HCT116 (cell line): ENCODE measurements around the gene SOBP.

Experiments
- POLR2A ChIP-seq: IDR thresholded peaks from 2 replicates; pipeline ENCODE4 v1.7.0; 2011; ENCODE audit warnings: borderline replicate concordance; ENCODE audit not compliant: insufficient read depth, insufficient read length; ENCODE audit errors: extremely low read depth
- REST ChIP-seq: IDR thresholded peaks from 2 replicates; pipeline ENCODE4 v1.6.1; 2012; ENCODE audit warnings: low read depth
- TCF7L2 ChIP-seq: IDR thresholded peaks from 2 replicates; pipeline ENCODE4 v1.7.0; 2011; ENCODE audit warnings: borderline replicate concordance, inconsistent platforms; ENCODE audit not compliant: insufficient read depth, insufficient read length; ENCODE audit errors: extremely low read depth

- TF ChIP-seq REST (no peak), TCF7L2 (no peak), POLR2A (no peak)
These were observed 60.4 kb downstream of the SOBP start for GRCh38 chr6:107550241-107550840.
